Prostate gland (tissue), 2 donors: Measurements from ENCODE around the gene LCN10.

Experiments
- CTCF ChIP-seq, 4 experiments: fragments of 200-600 bp in 2 of 4; fragments of 450-650 bp in 2 of 4; sonication (generic) in 2 of 4; IDR thresholded peaks; 1 replicate in 3 of 4; 2 replicates in 1 of 4; pipeline ENCODE4 v1.5.1; 2016 to 2019; ENCODE audit warnings: antibody characterized with exemption in 4 of 4, mild to moderate bottlenecking in 2 of 4, moderate library complexity in 2 of 4
- POLR2A ChIP-seq: fragments of 450-650 bp; IDR thresholded peaks from one replicate; pipeline ENCODE4 v1.6.1; 2016; ENCODE audit warnings: antibody characterized with exemption, mild to moderate bottlenecking

- TF ChIP-seq CTCF (IDR thresholded peaks at IDR 0.05) = no peak
- TF ChIP-seq POLR2A = no peak
Measured at GRCh38 chr9:136732444-136733178, 10.1 kb downstream of the LCN10 start.
